AG09309 (cell line): ENCODE results near the gene LHFPL2.
"Not testable (repeated sequence)": the region's sequence is repeated elsewhere in the genome, so short reads cannot be mapped to it uniquely, and the experiment has no call there.

Experiments used
- DNase-seq: peaks from one replicate; pipeline ENCODE4 v3.0.0-alpha.2; 2010; ENCODE audit warnings: low read depth
- H3K4me3 ChIP-seq: 2 replicates; pipeline ENCODE4 v1.5.1; 2011; ENCODE audit warnings: mild to moderate bottlenecking, low read depth, low read length, moderate library complexity; ENCODE audit not compliant: control insufficient read depth
- TF ChIP-seq, protein P1 (sequence below): IDR thresholded peaks from 2 replicates; pipeline ENCODE4 v1.5.1; 2011; ENCODE audit warnings: mild to moderate bottlenecking, low read depth, low read length, inconsistent platforms; ENCODE audit not compliant: insufficient read depth, control insufficient read depth; ENCODE audit errors: missing control alignments

LHFPL2 gene, protein sequence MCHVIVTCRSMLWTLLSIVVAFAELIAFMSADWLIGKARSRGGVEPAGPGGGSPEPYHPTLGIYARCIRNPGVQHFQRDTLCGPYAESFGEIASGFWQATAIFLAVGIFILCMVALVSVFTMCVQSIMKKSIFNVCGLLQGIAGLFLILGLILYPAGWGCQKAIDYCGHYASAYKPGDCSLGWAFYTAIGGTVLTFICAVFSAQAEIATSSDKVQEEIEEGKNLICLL

DNA sequence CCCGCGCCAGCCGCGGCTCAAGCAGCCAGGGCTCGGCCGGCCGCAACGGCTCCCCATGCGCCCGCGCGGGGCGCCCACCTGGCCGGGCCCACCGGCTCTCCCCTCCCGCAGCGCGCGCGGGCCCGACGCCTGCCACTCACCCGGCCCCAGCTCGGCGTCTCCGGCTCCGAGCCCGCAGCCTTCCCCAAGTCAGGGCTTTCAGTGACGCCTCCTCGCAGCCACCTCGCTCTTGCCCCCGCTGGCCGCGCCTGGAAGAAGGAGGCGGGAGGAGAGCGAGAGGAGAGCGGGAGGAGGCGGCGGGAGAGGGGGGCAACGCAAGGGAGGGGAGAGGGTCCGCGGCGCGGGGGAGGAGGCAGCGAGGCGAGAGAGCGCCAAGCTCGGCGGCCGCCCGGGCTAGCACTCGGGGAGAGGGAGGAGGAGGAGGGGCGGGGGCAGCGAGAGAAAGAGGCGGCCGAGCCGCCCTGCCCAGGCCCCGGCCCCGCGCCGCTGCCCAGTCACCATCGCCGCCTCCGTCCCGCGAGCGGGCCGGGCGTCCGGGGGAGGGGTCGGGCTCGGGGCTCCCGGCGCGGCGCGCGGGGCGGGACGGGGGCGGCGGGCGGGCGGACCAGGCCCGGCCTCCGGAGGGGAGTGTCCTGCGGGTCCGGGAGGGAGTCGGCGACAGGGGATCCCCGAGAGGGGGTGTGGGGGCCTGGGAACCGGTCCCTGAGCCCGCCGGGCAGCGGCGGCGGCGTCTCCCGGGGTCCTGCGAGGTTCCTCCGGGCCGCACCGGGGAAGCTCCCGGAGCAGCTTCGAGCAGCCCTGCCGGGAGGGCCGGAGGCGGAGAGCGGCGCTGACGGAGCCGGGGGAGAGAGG, at the start of gene LHFPL2:
Gene LHFPL2 (minus strand): TSS at position 414 of the 852 bp plus-strand sequence. CDS start 138,559 bp downstream, outside the sequence.
- H3K4me3 ChIP-seq, result peak within 1 kb of the TSS; percentile 79
- TF ChIP-seq, protein P1, sequence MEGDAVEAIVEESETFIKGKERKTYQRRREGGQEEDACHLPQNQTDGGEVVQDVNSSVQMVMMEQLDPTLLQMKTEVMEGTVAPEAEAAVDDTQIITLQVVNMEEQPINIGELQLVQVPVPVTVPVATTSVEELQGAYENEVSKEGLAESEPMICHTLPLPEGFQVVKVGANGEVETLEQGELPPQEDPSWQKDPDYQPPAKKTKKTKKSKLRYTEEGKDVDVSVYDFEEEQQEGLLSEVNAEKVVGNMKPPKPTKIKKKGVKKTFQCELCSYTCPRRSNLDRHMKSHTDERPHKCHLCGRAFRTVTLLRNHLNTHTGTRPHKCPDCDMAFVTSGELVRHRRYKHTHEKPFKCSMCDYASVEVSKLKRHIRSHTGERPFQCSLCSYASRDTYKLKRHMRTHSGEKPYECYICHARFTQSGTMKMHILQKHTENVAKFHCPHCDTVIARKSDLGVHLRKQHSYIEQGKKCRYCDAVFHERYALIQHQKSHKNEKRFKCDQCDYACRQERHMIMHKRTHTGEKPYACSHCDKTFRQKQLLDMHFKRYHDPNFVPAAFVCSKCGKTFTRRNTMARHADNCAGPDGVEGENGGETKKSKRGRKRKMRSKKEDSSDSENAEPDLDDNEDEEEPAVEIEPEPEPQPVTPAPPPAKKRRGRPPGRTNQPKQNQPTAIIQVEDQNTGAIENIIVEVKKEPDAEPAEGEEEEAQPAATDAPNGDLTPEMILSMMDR, result no peak
- no peak for DNase-seq

DNA sequence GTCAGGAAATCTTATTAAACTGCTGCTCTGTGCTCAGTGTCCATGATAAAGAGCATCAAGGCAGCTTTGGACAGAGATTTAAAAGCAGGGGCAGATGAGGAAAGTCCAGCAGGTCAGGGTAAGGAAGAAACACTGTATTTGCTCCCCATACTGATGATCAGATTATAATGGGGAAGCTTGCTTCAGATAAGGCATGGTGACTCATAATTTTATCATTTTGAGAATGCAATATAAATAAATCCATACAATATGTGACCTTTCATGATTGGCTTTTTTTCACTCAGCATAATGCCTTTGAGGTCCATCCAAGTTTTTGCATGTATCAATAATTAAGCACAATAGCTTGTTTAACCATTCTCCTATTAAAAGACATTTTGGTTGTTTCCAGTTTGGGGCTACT, 48.1 kb upstream of the LHFPL2 start:
- DNase-seq, result no peak
- TF ChIP-seq, protein P1, result no peak
- H3K4me3 ChIP-seq, result no peak overlapping the region

DNA sequence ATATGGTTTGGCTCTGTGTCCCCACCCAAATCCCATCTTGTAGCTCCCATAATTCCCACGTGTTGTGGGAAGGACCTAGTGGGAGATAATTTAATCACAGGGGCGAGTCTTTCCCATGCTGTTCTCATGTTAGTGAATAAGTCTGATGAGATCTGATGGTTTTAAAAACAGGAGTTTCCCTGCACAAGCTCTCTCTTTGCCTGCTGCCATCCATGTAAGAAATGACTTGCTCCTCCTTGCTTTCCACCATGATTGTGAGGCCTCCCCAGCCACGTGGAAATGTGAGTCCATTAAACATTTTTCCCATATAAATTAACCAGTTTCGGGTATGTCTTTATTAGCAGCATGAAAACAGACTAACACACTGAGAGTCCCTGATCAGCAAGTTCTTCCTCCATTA, 47.5 kb upstream of the LHFPL2 start:
- not testable (repeated sequence) for H3K4me3 ChIP-seq, DNase-seq

DNA sequence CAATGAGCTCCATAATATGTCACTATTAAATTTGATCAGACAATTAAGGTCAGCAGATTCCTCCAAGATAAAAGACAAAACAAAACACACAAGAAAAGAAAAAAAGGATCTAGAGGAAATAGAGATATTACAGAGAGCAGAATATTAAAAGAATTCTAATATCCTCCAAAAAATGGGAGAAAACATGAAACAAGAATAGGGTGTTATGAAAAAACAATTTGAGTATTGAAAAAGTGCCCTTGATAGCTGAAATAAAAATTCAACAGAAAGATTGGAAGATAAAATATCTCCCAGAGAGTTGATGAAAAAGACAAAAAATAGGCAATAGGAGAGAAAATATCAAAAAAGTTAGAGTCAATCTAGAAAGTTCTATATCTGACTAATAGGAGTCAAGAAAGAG, 44.8 kb upstream of the LHFPL2 start:
- no peak for DNase-seq
- TF ChIP-seq, protein P1, result no peak
- no peak overlapping the region for H3K4me3 ChIP-seq

DNA sequence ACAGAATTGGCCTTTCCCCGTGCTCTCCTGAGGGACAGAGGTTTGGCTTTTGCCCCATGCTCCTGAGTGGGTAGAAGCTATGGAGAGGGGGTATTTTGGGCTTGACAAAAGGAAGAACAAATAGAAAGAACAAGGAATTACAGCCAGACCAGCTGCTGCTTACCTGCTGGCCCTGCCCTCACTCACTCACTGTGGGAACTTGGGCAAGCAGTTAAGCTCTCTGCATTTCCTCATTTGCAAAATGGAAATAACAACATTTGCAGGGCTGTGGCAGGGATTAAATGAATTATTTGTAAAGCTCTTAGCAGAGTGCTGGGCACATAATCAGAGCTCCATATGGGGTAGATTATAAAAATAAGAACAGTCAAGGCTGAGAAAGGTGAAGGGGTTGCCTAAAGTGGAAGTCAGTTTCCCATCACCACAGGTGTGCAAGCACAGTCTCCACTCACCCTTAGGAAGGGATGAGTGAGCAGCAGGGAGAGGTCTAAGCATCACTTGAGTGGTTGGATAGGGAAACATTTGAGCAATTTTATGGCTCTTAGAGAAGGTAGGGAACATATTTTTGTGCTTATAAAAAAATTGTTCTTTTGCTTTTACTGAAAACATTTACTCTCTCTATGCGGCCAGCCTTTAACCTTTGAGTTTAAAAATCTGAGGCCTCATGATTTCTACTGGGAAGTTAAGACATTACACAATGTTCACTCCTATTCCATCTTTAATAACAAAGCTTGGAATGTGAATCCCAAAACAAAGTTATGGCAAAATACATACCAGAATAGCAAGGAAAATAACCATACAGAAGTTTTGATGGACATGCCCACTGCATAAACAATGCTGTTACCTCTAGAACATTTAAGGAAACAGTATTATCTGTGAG, 42.8 kb upstream of the LHFPL2 start:
- no peak overlapping the region for H3K4me3 ChIP-seq

DNA sequence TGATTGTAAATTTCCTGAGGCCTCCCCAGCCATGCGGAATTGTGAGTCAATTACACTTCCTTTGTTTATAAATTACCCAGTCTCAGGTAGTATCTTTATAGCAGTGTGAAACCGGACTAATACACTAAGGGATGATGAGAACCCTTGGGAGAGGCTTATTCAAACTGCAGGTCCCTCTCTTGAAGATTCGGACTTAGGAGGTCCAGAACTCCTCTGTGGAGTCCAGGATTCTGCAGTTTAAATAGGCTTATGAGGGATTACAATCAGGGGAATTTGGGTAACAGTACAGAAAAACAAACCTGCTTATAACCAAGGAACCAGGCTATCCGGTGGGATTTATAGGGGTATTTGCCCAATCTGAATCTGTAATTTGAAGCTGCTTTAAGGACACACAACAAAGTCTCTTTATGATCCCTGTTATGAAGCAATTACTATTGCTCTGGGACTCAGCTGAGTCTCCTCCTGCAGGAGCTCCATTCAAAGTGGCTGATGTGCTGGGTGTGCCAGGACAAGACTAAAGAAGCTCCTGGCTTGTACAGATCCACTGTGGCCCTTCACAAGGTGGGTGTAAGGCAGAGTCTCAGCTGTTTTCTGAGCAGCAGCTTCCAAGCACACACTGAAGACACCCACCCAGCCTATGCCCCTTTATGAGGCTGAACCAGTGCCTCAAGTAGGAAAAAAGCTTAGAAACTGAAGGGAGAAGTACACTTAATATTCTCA, 41.8 kb upstream of the LHFPL2 start:
- TF ChIP-seq, protein P1, result no peak
- DNase-seq, result no peak
- no peak overlapping the region for H3K4me3 ChIP-seq

More for the DNA sequence above, 42.8 kb upstream of the LHFPL2 start:
- TF ChIP-seq, protein P1, result no peak
- DNase-seq, result no peak
